GM19397 (cell line): ENCODE measurements around the gene INPP5A.

Experiments used
- ATAC-seq: cut with Tn5 transposase; IDR thresholded peaks from one replicate; pipeline ENCODE4 v1.9.1; 2021; ENCODE audit warnings: mild to moderate bottlenecking, moderate library complexity; ENCODE audit not compliant: unreplicated experiment

INPP5A gene

GRCh38 chr10:132685921-132686680, 148.5 kb downstream of the INPP5A start:
- ATAC-seq = no peak

- no peak for ATAC-seq
Observed at GRCh38 chr10:132687181-132687892, 149.8 kb downstream of the INPP5A start.

- ATAC-seq = no peak
Observed at GRCh38 chr10:132687893-132688579, 150.4 kb downstream of the INPP5A start.

GRCh38 chr10:132688580-132689420, 151.2 kb downstream of the INPP5A start:
- no peak for ATAC-seq

- no peak for ATAC-seq
Observed at GRCh38 chr10:132689721-132690360, 152.3 kb downstream of the INPP5A start.

- no peak for ATAC-seq
Observed at GRCh38 chr10:132690401-132690800, 152.8 kb downstream of the INPP5A start.

- no peak for ATAC-seq
Observed at GRCh38 chr10:132690821-132691610, 153.4 kb downstream of the INPP5A start.

- no peak for ATAC-seq
Observed at GRCh38 chr10:132691711-132692153, 154.1 kb downstream of the INPP5A start.

GRCh38 chr10:132692311-132692710, 154.7 kb downstream of the INPP5A start:
- no peak for ATAC-seq

- ATAC-seq = no peak
Observed at GRCh38 chr10:132693676-132694075, 156.1 kb downstream of the INPP5A start.

- ATAC-seq = no peak
Observed at GRCh38 chr10:132696204-132696603, 158.6 kb downstream of the INPP5A start.

- no peak for ATAC-seq
Observed at GRCh38 chr10:132696728-132697577, 159.4 kb downstream of the INPP5A start.

- ATAC-seq = no peak
Observed at GRCh38 chr10:132697578-132698200, 160.1 kb downstream of the INPP5A start.

GRCh38 chr10:132698211-132698751, 160.7 kb downstream of the INPP5A start:
- ATAC-seq = no peak

GRCh38 chr10:132698761-132699391, 161.3 kb downstream of the INPP5A start:
- ATAC-seq = no peak

GRCh38 chr10:132699411-132700155, 162.0 kb downstream of the INPP5A start:
- no peak for ATAC-seq
